Esophagus mucosa (tissue), 1 donor: ENCODE measurements around the gene C2orf80. TPM values are rescaled to one million over a fixed set of nuclear protein-coding genes. Genes with fewer than 3 reads are reported as not detected.
"Not testable (repeated sequence)": the region's sequence is repeated elsewhere in the genome, so short reads cannot be mapped to it uniquely, and the experiment has no call there.

Source experiments
- ATAC-seq: fragments of 200-7000 bp; cut with Tn5 transposase; one replicate; pipeline ENCODE4 v1.9.1; 2020
- total RNA-seq: library from RNA; stranded (reverse); gene quantifications from one replicate; pipeline ENCODE4 v1.2.4, GENCODE V29; 2023
- donor health status: DM: yes; HTN: yes; CAD: no.

Gene C2orf80
- total RNA-seq, 1 donor from 2014 or later, result not detected

DNA sequence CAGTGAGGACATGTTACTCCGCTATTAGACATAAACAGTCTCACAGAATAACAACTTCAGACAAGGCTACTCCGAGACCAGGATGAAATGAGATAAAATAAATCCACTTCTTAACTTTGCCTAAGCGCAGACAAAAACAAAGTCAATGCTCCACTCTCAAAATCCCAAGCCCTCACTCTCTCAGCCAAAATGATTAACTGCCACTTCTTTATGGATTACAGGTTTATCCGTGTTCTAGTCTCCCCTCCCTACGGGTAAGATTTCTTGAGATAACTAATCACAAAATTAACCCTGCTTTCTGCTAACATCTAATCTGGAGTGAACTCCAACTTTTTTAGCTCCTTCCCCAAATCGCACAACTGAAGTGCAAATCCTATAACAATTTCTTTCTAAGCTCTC, 59.1 kb downstream of the C2orf80 start:
- no peak for ATAC-seq

DNA sequence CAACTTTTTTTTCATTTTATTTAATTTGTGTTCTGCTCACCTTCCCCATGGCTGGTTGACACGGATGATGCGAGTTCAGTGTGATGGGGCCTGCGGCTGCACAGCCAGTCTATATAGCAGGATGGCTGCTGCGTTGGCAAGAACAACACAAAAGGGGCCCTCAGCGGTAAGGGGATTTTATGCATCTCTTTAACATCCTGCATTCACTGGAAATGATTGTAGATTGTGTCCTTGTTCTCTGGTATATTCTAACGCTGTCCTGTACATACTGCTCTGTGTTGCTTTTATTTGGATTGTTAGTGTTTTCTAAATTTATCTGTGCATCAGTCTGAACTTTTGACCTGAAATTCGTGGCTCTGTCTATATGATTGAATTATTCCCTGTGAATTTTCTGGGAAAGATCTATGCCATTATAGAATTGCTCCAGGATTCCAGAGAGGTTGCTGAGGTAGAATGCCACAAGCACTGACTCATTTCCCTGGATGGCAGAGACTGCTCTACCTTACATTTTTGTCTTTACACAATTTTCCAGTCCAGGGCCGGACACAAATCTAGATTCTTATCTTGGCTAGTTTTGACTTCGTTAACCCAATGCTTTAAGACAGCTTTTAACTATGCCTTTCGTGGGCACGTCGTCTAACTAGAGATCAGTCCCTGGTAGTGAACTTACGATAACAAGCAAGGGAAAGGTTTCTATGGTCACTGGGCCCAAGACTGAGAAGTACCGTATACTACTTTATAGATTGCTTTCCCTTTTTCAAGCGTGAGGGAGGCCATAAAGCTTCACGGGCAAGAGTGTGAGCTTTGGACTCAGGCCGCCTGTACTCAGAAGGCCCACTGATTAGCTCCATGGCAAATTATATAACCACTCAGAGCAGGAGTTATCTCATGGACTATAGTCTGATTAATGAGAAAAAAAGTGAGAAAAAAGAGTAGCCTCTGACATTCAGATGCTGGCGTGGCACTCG, 59.8 kb downstream of the C2orf80 start, which contains the start of gene CRYGC:
Gene CRYGC, minus strand, starts transcription at position 85 of the 968 bp plus-strand sequence. Its CDS starts 36 bp downstream, at position 49.
- ATAC-seq, result no peak

DNA sequence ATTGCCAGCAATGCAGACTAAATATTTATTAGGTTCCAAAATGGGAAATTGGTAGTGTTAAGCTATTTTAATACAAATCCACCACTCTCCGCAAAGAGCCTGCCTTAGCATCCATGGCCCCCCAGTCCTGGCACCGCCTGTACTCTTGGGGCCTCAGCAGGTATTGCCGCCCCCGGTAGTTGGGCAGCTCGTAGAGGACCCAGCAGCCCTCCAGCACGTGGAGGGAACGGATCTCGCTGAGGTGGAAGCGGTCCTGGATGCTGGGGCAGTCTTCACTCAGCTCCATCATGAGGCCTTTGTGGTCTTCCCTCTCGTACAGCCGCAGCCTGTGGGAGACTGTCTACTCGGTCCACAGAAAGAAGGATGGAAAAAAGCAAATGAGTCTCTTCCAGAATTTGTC, 61.7 kb downstream of the C2orf80 start:
- ATAC-seq, result no peak

DNA sequence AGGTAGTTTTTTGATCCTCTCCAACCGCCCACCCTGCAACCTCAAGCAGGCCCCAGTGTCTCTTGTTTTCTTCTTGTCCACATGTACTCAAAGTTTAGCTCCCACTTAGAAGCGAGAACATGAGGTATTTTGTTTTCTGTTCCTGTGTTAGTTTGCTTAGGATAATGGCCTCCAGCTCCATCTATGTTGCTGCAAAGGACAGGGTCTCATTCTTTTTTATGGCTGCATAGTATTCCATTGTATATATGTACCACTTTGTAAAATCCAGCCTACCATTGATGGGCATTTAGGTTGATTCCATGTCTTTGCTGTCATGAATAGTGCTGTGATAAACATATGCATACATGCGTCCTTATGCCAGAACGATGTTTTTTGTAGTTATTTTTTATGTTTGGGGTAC, 62.7 kb downstream of the C2orf80 start:
- ATAC-seq, result no peak

GRCh38 chr2:208125251-208125650, 64.6 kb downstream of the C2orf80 start:
- no peak for ATAC-seq

DNA sequence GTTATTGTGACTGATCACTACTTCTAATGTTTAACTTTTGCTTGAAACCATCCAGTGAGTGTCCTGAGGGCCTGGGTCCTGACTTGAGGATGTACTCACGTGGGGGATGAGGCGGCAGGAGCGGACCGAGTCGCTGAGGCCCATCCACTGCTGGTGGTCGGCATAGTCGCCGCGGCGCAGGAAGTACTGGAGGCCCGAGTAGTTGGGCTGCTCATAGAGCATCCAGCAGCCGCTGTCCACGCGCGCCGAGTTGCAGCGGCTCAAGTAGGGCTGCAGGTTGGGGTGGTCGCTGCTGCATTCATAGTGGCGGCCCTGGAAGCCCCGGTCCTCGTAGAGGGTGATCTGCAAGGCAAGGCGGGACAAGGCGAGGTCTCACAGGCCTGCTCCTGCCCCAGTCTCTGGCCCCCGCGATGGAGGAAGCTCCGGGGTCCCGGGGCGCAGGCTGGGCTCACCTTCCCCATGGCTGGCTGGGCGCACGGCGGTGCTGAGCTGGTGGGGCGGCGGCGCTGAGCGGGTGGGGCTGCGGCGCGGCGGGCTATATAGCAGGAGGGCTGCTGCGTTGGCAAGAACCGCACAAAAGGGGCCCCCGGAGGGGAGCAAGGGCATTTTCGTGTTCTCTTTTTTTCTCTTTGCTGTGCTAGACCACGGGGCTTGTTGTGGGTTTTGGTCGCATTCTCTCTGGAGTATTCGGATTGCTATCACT, 65.7 kb downstream of the C2orf80 start, which contains the start of gene CRYGD:
Gene CRYGD, minus strand, starts transcription at position 512 of the 703 bp plus-strand sequence. Its CDS starts 51 bp downstream, at position 461.
- ATAC-seq, result not testable (repeated sequence)

DNA sequence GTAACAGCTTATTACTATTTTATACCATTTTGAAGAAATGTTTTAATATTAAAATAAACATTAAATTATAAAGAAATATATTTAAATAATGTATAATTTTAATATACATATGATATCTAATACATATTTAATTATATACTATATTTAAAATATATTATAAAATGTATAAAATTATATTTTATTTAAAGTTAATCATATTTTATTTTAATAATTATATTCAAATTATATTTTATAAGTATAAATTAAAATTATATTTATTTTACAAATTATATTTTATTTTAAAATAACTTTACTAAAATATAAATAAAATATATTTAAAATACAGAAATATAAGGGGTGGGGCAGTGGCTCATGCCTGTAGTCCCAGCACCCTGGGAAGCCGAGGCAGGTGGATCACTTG, 67.6 kb downstream of the C2orf80 start:
- ATAC-seq, result no peak

DNA sequence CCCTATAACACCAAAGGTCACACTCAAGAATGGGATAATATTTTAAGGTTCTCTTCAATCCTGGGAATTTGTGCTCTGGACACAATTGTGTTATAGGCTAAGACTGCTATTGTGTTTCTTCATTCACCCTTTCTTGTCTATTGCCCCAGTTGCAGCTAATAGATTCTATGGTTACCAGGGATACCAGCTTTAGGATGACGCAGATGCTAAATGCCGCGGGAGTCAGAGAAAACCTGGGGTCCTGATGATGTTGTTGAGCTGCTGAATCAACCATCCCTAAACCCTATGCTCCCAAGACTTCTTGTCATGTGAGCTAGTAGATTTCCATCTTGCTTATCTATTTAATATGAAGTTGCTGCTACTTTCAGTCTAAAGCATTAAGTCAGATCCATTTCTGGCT, 70.9 kb downstream of the C2orf80 start:
- ATAC-seq, result no peak

GRCh38 chr2:208117390-208117789, 72.4 kb downstream of the C2orf80 start:
- not testable (repeated sequence) for ATAC-seq

Other genes with a start within 250 kb of the C2orf80 start
- 4.7 TPM for gene PLEKHM3, start 164.5 kb downstream of the C2orf80 start, total RNA-seq
- not detected for gene CRYGD, start 65.5 kb downstream of the C2orf80 start, total RNA-seq
- gene CRYGC, start 60.2 kb downstream of the C2orf80 start, total RNA-seq, result not detected
- not detected for gene CRYGB, start 43.9 kb downstream of the C2orf80 start, total RNA-seq
- gene CRYGA, start 26.4 kb downstream of the C2orf80 start, total RNA-seq, result not detected
- gene IDH1, start 65.0 kb upstream of the C2orf80 start, total RNA-seq, result 179 TPM
- 12.0 TPM for gene PIKFYVE, start 76.2 kb upstream of the C2orf80 start, total RNA-seq
- gene PTH2R, start 216.8 kb upstream of the C2orf80 start, total RNA-seq, result not detected